ENCODE results near the gene IGFBP4. TPM values are rescaled to one million over a fixed set of nuclear protein-coding genes. Genes with fewer than 3 reads are reported as not detected.

Gene IGFBP4
- total and polyA plus RNA-seq, 2 experiments from 2014 or later = 44.9 to 183 TPM

DNA sequence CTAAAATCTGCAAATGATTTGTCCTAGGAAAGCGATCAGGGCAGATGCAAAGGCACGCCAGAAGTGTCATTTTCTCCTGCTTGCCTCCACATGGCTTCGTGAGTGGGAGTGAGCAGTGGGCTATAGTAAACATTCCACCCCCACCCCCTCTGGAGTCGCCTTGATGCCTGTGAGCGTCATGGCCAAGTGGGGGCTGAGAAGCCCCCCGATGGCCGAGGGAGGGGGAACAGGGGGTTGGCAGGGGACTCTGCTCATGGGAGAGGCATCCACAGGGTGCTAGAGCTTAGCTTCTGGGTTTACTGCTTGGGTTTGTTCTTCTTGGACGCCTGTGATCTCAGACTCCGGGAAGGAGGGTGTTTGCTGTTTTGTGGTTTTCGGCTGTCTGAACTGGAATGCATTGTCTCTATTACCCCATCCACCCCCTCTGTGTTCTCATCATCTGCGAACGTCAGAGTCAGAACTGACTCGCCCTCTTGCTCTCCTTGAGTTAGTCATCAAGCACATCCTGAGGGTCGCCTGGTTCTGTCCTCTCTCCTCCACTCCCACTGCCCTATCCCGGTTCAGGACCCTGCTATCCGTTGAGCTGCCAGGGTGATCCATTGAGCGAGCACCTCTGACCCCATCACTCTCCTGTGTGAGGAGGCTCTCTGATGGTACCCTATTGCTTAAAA, 42.7 kb downstream of the IGFBP4 start:
- Histone ChIP-seq H3K27me3 (no peaks in the 10 kb centered on the region), H3K79me2 (no peaks in the 10 kb centered on the region), H3K27ac (peak overlapping the region; percentile 73), H4K20me1 (ENCODE audit: insufficient read depth, poor library complexity, severe bottlenecking) (no peaks in the 10 kb centered on the region), H3K9me3 (ENCODE audit: low read depth) (no peaks in the 10 kb centered on the region), H3K4me1 (ENCODE audit: insufficient read depth) (peaks cover 28% of the 10 kb centered on the region), H3K9me2 (replicated peaks; ENCODE audit: insufficient read depth) (no peaks in the 10 kb centered on the region), H2AFZ (no peak overlapping the region), H3K4me2 (peak overlapping the region; percentile 33), H3K4me3 (no peak overlapping the region), H3K36me3 (replicated peaks; ENCODE audit: insufficient read depth, low read depth) (no peaks in the 10 kb centered on the region)
- peak; percentile 76 for DNase-seq (ENCODE audit: low spot score)
- TF ChIP-seq CTCF (IDR thresholded peaks at IDR 0.05; ENCODE audit: poor library complexity) = no peak
- TF ChIP-seq EZH2 (IDR thresholded peaks at IDR 0.05; ENCODE audit: borderline replicate concordance) = no peak
- TF ChIP-seq EZH2phosphoT487 (IDR thresholded peaks at IDR 0.05; ENCODE audit: low read depth, severe bottlenecking, unreplicated experiment) = no peak
- WGBS (ENCODE audit: low lambda C conversion rate, missing lambda C conversion rate) = 47% methylated on average over 15 of the region's 17 CpGs

DNA sequence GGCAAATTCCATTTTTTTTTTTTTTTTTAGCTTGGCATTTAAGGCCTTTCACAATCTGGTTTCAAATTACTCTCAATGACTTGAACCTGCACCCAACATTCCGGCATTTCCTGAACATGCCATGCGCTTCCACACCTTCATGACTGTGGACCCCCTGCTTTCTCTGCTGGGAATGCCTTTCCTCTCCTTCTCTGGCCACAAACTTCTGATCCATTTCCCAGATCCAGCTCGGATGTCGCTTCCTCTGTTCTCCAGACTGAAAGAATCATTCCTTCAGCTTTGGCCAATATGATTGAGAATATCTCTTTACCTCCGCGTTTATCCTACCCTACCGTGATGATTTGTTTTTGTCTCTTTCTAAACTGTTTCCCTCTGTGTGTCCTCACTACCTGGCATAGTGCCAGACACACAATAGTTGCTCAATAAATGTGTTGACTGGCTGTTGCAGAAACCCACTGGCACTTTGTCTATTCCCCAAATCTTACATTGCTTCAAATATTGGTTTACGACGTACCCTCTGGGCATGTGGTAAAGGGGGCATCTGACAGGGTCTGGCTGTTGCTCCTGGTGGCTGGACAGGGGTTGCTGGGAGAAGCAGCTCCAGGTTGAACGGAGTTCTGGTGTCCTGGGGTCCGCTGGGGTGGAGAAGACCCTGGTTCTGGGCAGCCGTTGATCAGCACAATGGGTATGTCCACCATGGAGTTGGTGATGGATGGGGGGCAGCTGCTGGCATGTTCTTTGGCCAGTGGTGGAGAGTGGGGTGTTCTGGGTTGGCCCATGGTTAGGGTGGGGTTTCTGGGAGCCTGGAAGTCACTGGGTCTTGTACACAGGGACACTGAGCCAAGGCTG, 43.5 kb downstream of the IGFBP4 start:
- Histone ChIP-seq H3K4me2 (no peak overlapping the region), H3K9me3 (ENCODE audit: low read depth) (no peaks in the 10 kb centered on the region), H3K79me2 (no peaks in the 10 kb centered on the region), H3K4me1 (ENCODE audit: insufficient read depth) (peaks cover 28% of the 10 kb centered on the region), H3K27me3 (no peaks in the 10 kb centered on the region), H4K20me1 (ENCODE audit: insufficient read depth, poor library complexity, severe bottlenecking) (no peaks in the 10 kb centered on the region), H3K4me3 (no peak overlapping the region), H3K36me3 (replicated peaks; ENCODE audit: insufficient read depth, low read depth) (no peaks in the 10 kb centered on the region), H2AFZ (no peak overlapping the region), H3K9me2 (replicated peaks; ENCODE audit: insufficient read depth) (no peaks in the 10 kb centered on the region), H3K27ac (peak overlapping the region; percentile 73)
- no peak for DNase-seq (ENCODE audit: low spot score)
- WGBS (ENCODE audit: low lambda C conversion rate, missing lambda C conversion rate) = 83% methylated on average over 12 of the region's 12 CpGs
- no peak for TF ChIP-seq EZH2 (IDR thresholded peaks at IDR 0.05; ENCODE audit: borderline replicate concordance)
- TF ChIP-seq CTCF (IDR thresholded peaks at IDR 0.05; ENCODE audit: poor library complexity) = no peak
- TF ChIP-seq EZH2phosphoT487 (IDR thresholded peaks at IDR 0.05; ENCODE audit: low read depth, severe bottlenecking, unreplicated experiment) = no peak

- H3K36me3 ChIP-seq (replicated peaks; ENCODE audit: insufficient read depth, low read depth) = no peaks in the 10 kb centered on the region
- H4K20me1 ChIP-seq (ENCODE audit: insufficient read depth, poor library complexity, severe bottlenecking) = no peaks in the 10 kb centered on the region
- H3K9me3 ChIP-seq (ENCODE audit: low read depth) = no peaks in the 10 kb centered on the region
- H3K27ac ChIP-seq = no peak overlapping the region
- WGBS (ENCODE audit: low lambda C conversion rate, missing lambda C conversion rate) = 83% methylated on average over 7 of the region's 7 CpGs
- TF ChIP-seq EZH2phosphoT487 (IDR thresholded peaks at IDR 0.05; ENCODE audit: low read depth, severe bottlenecking, unreplicated experiment) (no peak), CTCF (IDR thresholded peaks at IDR 0.05; ENCODE audit: poor library complexity) (no peak), EZH2 (IDR thresholded peaks at IDR 0.05; ENCODE audit: borderline replicate concordance) (no peak)
- H3K79me2 ChIP-seq = no peaks in the 10 kb centered on the region
- no peak overlapping the region for H3K4me3 ChIP-seq
- H3K4me1 ChIP-seq (ENCODE audit: insufficient read depth) = peaks cover 28% of the 10 kb centered on the region
- H3K4me2 ChIP-seq = no peak overlapping the region
- no peak for DNase-seq (ENCODE audit: low spot score)
- H2AFZ ChIP-seq = no peak overlapping the region
- no peaks in the 10 kb centered on the region for H3K27me3 ChIP-seq
- no peaks in the 10 kb centered on the region for H3K9me2 ChIP-seq (replicated peaks; ENCODE audit: insufficient read depth)
Observed at GRCh38 chr17:40487371-40488020, 44.2 kb downstream of the IGFBP4 start.

Measured in hepatocyte (in vitro differentiated cells).